H1 (cell line): ENCODE results near the gene GMPPA. TPM values are rescaled to one million over a fixed set of nuclear protein-coding genes. Genes with fewer than 3 reads are reported as not detected.

Experiments used
- CTCF ChIA-PET: fragments of 300-600 bp; sonication (Branson Sonifier 250); formaldehyde crosslinking; loops from one replicate; lab custom pipeline; 2021; ENCODE audit not compliant: partially characterized antibody; lab: Charles Lee
- POLR2A ChIA-PET: fragments of 300-600 bp; sonication (Branson Sonifier 250); formaldehyde crosslinking; loops from one replicate; lab custom pipeline; 2021; ENCODE audit warnings: inconsistent platforms; ENCODE audit not compliant: partially characterized antibody; lab: Charles Lee
- DNase-seq, 2 experiments: peaks; one replicate each; pipeline versions ENCODE4 v3.0.0 to v3.0.0-alpha.2; 2010 to 2022; ENCODE audit warnings: low spot score in 2 of 2, low read depth in 1 of 2, mixed read lengths in 1 of 2
- FAIRE-seq: peaks from 2 replicates; lab custom pipeline; 2011; peaks lifted over from hg19 to GRCh38; lab: Jason Lieb, UNC
- H2AFZ ChIP-seq: 2 replicates; pipeline ENCODE4 v1.8.1; 2012; ENCODE audit warnings: low read length, inconsistent platforms
- H2AK5ac ChIP-seq: 2 replicates; pipeline ENCODE4 v1.6.1; 2013; ENCODE audit warnings: low read depth, low read length
- H2BK120ac ChIP-seq: replicated peaks from 2 replicates; pipeline ENCODE3; 2013; ENCODE audit warnings: low read depth, low read length, inconsistent platforms
- H2BK12ac ChIP-seq: 2 replicates; pipeline ENCODE4 v1.6.1; 2013; ENCODE audit warnings: low read depth, low read length
- H2BK15ac ChIP-seq: 2 replicates; pipeline ENCODE4 v1.6.1; 2013; ENCODE audit warnings: low read length
- H2BK20ac ChIP-seq: 2 replicates; pipeline ENCODE4 v1.6.1; 2013; ENCODE audit warnings: low read length
- H2BK5ac ChIP-seq: 2 replicates; pipeline ENCODE4 v1.6.1; 2013; ENCODE audit warnings: low read depth, low read length
- H3K14ac ChIP-seq: 2 replicates; pipeline ENCODE4 v1.6.1; 2013; ENCODE audit warnings: inconsistent platforms; ENCODE audit not compliant: insufficient read length
- H3K18ac ChIP-seq: 2 replicates; pipeline ENCODE4 v1.6.1; 2013; ENCODE audit warnings: low read length; ENCODE audit errors: extremely low read depth
- H3K23ac ChIP-seq: 2 replicates; pipeline ENCODE4 v1.6.1; 2013; ENCODE audit warnings: inconsistent platforms; ENCODE audit not compliant: insufficient read length
- H3K23me2 ChIP-seq: 2 replicates; pipeline ENCODE4 v1.6.1; 2013; ENCODE audit warnings: low read depth, low read length
- H3K27ac ChIP-seq: 2 replicates; pipeline ENCODE4 v1.6.1; 2011; ENCODE audit warnings: low read depth, low read length, inconsistent platforms
- H3K27me3 ChIP-seq, 4 experiments: replicated peaks in 1 of 4; 1 replicate in 1 of 4; 2 replicates in 3 of 4; pipeline versions ENCODE4 v1.6.1 to v1.8.1; 2011 to 2013; ENCODE audit warnings: low read length in 3 of 4, mild to moderate bottlenecking in 3 of 4, inconsistent platforms in 2 of 4, mixed read lengths in 2 of 4, moderate library complexity in 1 of 4; ENCODE audit not compliant: control insufficient read depth in 3 of 4, insufficient read depth in 3 of 4; ENCODE audit errors: extremely low read depth in 1 of 4
- H3K36me3 ChIP-seq, 4 experiments: 2 replicates each; pipeline versions ENCODE4 v1.6.1 to v1.8.1; 2011 to 2013; ENCODE audit warnings: mild to moderate bottlenecking in 4 of 4, low read length in 3 of 4, moderate library complexity in 2 of 4, control low read depth in 1 of 4, inconsistent platforms in 1 of 4; ENCODE audit not compliant: insufficient read depth in 4 of 4, control insufficient read depth in 2 of 4
- H3K4ac ChIP-seq: replicated peaks from 2 replicates; pipeline ENCODE3; 2013; ENCODE audit warnings: low read length, low read depth, mixed read lengths, inconsistent platforms; ENCODE audit not compliant: insufficient read length
- H3K4me1 ChIP-seq, 4 experiments: replicated peaks in 1 of 4; 1 replicate in 1 of 4; 2 replicates in 3 of 4; pipeline versions ENCODE4 v1.6.1 to v1.8.1; 2011 to 2013; ENCODE audit warnings: low read length in 3 of 4, inconsistent platforms in 2 of 4, mixed read lengths in 1 of 4; ENCODE audit not compliant: insufficient read depth in 4 of 4, control insufficient read depth in 3 of 4
- H3K4me2 ChIP-seq, 2 experiments: 2 replicates each; pipeline versions ENCODE4 v1.6.1 to v1.8.1; 2011 to 2013; ENCODE audit warnings: low read depth in 2 of 2, low read length in 2 of 2, control low read depth in 1 of 2, inconsistent platforms in 1 of 2, mild to moderate bottlenecking in 1 of 2; ENCODE audit not compliant: insufficient read depth in 1 of 2
- H3K4me3 ChIP-seq, 4 experiments: fragments of 200-600, 300-600 bp in 1 of 4; sonication (generic), shearing (Covaris generic), sonication (Bioruptor Twin) in 1 of 4; 2 replicates each; pipeline versions ENCODE4 v1.5.1 to v1.8.1; 2011 to 2016; ENCODE audit warnings: low read length in 4 of 4, low read depth in 3 of 4, control low read depth in 2 of 4, inconsistent platforms in 2 of 4, mild to moderate bottlenecking in 2 of 4, mixed read lengths in 1 of 4, moderate library complexity in 1 of 4; ENCODE audit not compliant: insufficient read depth in 2 of 4; ENCODE audit errors: extremely low read depth in 1 of 4
- H3K56ac ChIP-seq: replicated peaks from 2 replicates; pipeline ENCODE3; 2013; ENCODE audit warnings: low read depth, mild to moderate bottlenecking, mixed read lengths, low read length, inconsistent platforms; ENCODE audit not compliant: insufficient read length
- H3K79me1 ChIP-seq: 2 replicates; pipeline ENCODE4 v1.6.1; 2013; ENCODE audit warnings: low read depth, low read length, control low read depth
- H3K79me2 ChIP-seq, 2 experiments: 2 replicates each; pipeline versions ENCODE4 v1.6.1 to v1.8.1; 2012 to 2013; ENCODE audit warnings: low read length in 2 of 2, mild to moderate bottlenecking in 2 of 2, inconsistent platforms in 1 of 2; ENCODE audit not compliant: insufficient read depth in 2 of 2, control insufficient read depth in 1 of 2
- H3K9ac ChIP-seq, 4 experiments: replicated peaks in 1 of 4; 1 replicate in 1 of 4; 2 replicates in 3 of 4; pipeline versions ENCODE4 v1.6.1 to v1.8.1; 2011 to 2013; ENCODE audit warnings: low read depth in 3 of 4, low read length in 3 of 4, control low read depth in 2 of 4, mild to moderate bottlenecking in 2 of 4, moderate library complexity in 2 of 4, inconsistent platforms in 1 of 4; ENCODE audit errors: extremely low read depth in 1 of 4
- H3K9me3 ChIP-seq, 2 experiments: 2 replicates each; pipeline versions ENCODE4 v1.6.1 to v1.8.1; 2012 to 2013; ENCODE audit warnings: mild to moderate bottlenecking in 2 of 2, moderate library complexity in 2 of 2, control low read depth in 1 of 2, inconsistent platforms in 1 of 2, low read depth in 1 of 2, low read length in 1 of 2, mixed read lengths in 1 of 2; ENCODE audit not compliant: insufficient read depth in 2 of 2
- H4K20me1 ChIP-seq, 2 experiments: replicated peaks in 1 of 2; 2 replicates each; pipeline versions ENCODE3 to v1.8.1; 2011 to 2013; ENCODE audit warnings: inconsistent platforms in 2 of 2, low read length in 2 of 2, mild to moderate bottlenecking in 1 of 2; ENCODE audit not compliant: insufficient read depth in 2 of 2, control insufficient read depth in 1 of 2
- H4K5ac ChIP-seq: 2 replicates; pipeline ENCODE4 v1.6.1; 2013; ENCODE audit warnings: low read length, low read depth, mixed read lengths, inconsistent platforms; ENCODE audit not compliant: insufficient read length
- H4K8ac ChIP-seq: 2 replicates; pipeline ENCODE4 v1.8.0; 2013; ENCODE audit warnings: mild to moderate bottlenecking, moderate library complexity, low read length, inconsistent platforms; ENCODE audit not compliant: insufficient read depth; ENCODE audit errors: extremely low read depth
- H4K91ac ChIP-seq: replicated peaks from 2 replicates; pipeline ENCODE3; 2013; ENCODE audit warnings: low read length, mixed read lengths, inconsistent platforms; ENCODE audit not compliant: insufficient read length
- CBX8 ChIP-seq: fragments of 300-800, 300-1000 bp; sonication (generic); IDR thresholded peaks from 2 replicates; pipeline ENCODE4 v1.7.1; 2016; ENCODE audit warnings: low read depth, low read length, borderline replicate concordance
- EP300 ChIP-seq, 2 experiments: IDR thresholded peaks; 1 replicate in 1 of 2; 2 replicates in 1 of 2; pipeline ENCODE4 v1.6.1; 2011 to 2012; ENCODE audit warnings: low read depth in 2 of 2, low read length in 2 of 2, mild to moderate bottlenecking in 2 of 2, borderline replicate concordance in 1 of 2, inconsistent platforms in 1 of 2, moderate library complexity in 1 of 2
- WGBS, 2 experiments: shearing (Covaris generic) in 1 of 2; methylation state at CpG; one replicate each; pipeline versions ENCODE4 v1.1.6 to v1.1.7; 2013 to 2015; ENCODE audit warnings: low lambda C conversion rate in 2 of 2, mixed read lengths in 2 of 2, inconsistent platforms in 1 of 2, low coverage in 1 of 2, missing lambda C conversion rate in 1 of 2; ENCODE audit not compliant: insufficient replicate concordance in 2 of 2, insufficient coverage in 1 of 2, insufficient read length in 1 of 2; ENCODE audit errors: extremely low coverage in 1 of 2, missing lambda C conversion rate in 1 of 2; 5-methylcytosine and 5-hydroxymethylcytosine counted together
- polyA plus RNA-seq, 7 experiments: library from polyadenylated mRNA; depleted of rRNA in 3 of 7; stranded (reverse) in 5 of 7; unstranded in 2 of 7; fragments of >200 nt in 5 of 7; fragments of 200-250 nt in 2 of 7; gene quantifications; 1 replicate in 5 of 7; 2 replicates in 1 of 7; 4 replicates in 1 of 7; pipeline versions ENCODE4 v1.2.1 to v1.2.3, GENCODE V29; 2011 to 2013; ENCODE audit warnings: missing spikeins in 2 of 7, mixed read lengths in 2 of 7
- total RNA-seq: library from RNA; stranded (reverse); fragmentation: NEBNext Ultra II Directional; extraction: Animal tissue kit (Norgen Biotek cat#: 25700); gene quantifications from 2 replicates; pipeline ENCODE4 v1.2.1, GENCODE V29; 2021

GMPPA gene
- total and polyA plus RNA-seq, 2 of the 8 experiments (the other 6 are each of a cell fraction or from before 2014, with no cell fraction given) = 34.3 to 98.8 TPM

GRCh38 chr2:219511547-219512325 lies 13.0 kb downstream of the GMPPA start:
- no peak for DNase-seq
- 68% methylated on average over 6 of the region's 15 CpGs; no CpG with 5 or more reads in 1 of the 2 experiments for WGBS, 2 experiments
- H3K4me2 ChIP-seq = no peak overlapping the region

More at GRCh38 chr2:219511547-219512325, 13.0 kb downstream of the GMPPA start:
- no peaks in the 10 kb centered on the region for H3K36me3 ChIP-seq
- 0 out of 2 replicates have a peak overlapping the region, but pooled peaks have one; percentile 23 for H2BK12ac ChIP-seq
- H2BK120ac ChIP-seq = no peak overlapping the region
- H4K20me1 ChIP-seq = peaks cover 2 to 5% of the 10 kb centered on the region in 2 experiments
- peak overlapping the region; percentile 61 for H3K4ac ChIP-seq
- peaks cover 2 to 49% (median 42%) of the 10 kb centered on the region in 4 experiments for H3K27me3 ChIP-seq
- no peaks in the 10 kb centered on the region for H3K9me3 ChIP-seq
- H3K27ac ChIP-seq = no peak overlapping the region
- no peak overlapping the region for H2BK5ac ChIP-seq
- no peak overlapping the region for H2BK20ac ChIP-seq
- peak overlapping the region; percentile 52 for H4K91ac ChIP-seq
- H3K23me2 ChIP-seq = peaks cover 9% of the 10 kb centered on the region
- no peak overlapping the region for H2AK5ac ChIP-seq
- POLR2A ChIA-PET = interaction anchor here (0.6 to 11.0 kb wide), 10 partner anchors 9 to 489 kb away, joined by 3 to 216 read pairs (median 4); partner anchors contain the start of gene GMPPA
- no peak overlapping the region; the same call in 1 of the 2 replicates for H2BK15ac ChIP-seq
- no peak overlapping the region for H3K23ac ChIP-seq
- H3K79me2 ChIP-seq = no peaks in the 10 kb centered on the region
- no peak overlapping the region for H4K8ac ChIP-seq
- CTCF ChIA-PET = interaction anchor here (0.6 to 113.1 kb wide), 9 partner anchors 10 to 258 kb away, joined by 3 to 7248 read pairs (median 10); partner anchors contain the start of genes CHPF, DES, GMPPA and SPEG
- no peak overlapping the region for H3K14ac ChIP-seq
- H3K79me1 ChIP-seq = no peaks in the 10 kb centered on the region
- peaks cover 7 to 66% (median 57%) of the 10 kb centered on the region in 4 experiments for H3K4me1 ChIP-seq
- no peak overlapping the region for H2AFZ ChIP-seq
- 0 out of 2 replicates have a peak overlapping the region, but pooled peaks have one; percentile 13 for H3K18ac ChIP-seq
- no peak overlapping the region for H3K56ac ChIP-seq
- no peak for FAIRE-seq
- no peak overlapping the region for H3K4me3 ChIP-seq
- no peak overlapping the region for H3K9ac ChIP-seq
- no peak for TF ChIP-seq CBX8
- peak in 1 of 2 experiments; percentile 88; a peak in 1 of 3 replicates for TF ChIP-seq EP300 (IDR thresholded peaks at IDR 0.05; ENCODE audit: borderline replicate concordance in 1 of 2, low read depth in 2 of 2, low read length in 2 of 2)
- H4K5ac ChIP-seq = no peak overlapping the region
